ENCODE results near the gene SYN1.
A peak's percentile ranks its signal among the peaks of the same experiment; 100 is the strongest.

SYN1 gene

GRCh38 chrX:47577424-47577823 is 42.2 kb downstream of the SYN1 start:
- Histone ChIP-seq H4K5ac (ENCODE audit: low read length) (no peak overlapping the region), H3K9ac (ENCODE audit: low read length) (no peak overlapping the region), H2BK120ac (ENCODE audit: low read depth, low read length) (no peak overlapping the region), H3K27ac (ENCODE audit: low read depth, low read length) (no peak overlapping the region), H3K18ac (ENCODE audit: low read length) (no peak overlapping the region), H3K4me2 (ENCODE audit: low read length) (no peak overlapping the region), H3K79me2 (ENCODE audit: control insufficient read depth, insufficient read depth, low read length) (no peaks in the 10 kb centered on the region), H3K23ac (ENCODE audit: low read length) (no peak overlapping the region), H2AK5ac (ENCODE audit: low read length) (no peak overlapping the region), H2BK5ac (ENCODE audit: low read length) (no peak overlapping the region), H2BK15ac (replicated peaks; ENCODE audit: low read depth) (no peak overlapping the region), H3K79me1 (ENCODE audit: low read length) (no peaks in the 10 kb centered on the region), H3K4ac (ENCODE audit: low read depth, low read length) (no peak overlapping the region), H3K56ac (ENCODE audit: low read length) (no peak overlapping the region), H3K4me1 (ENCODE audit: control insufficient read depth, low read depth, low read length) (no peaks in the 10 kb centered on the region), H3K4me3 (ENCODE audit: low read length) (no peak overlapping the region), H3K36me3 (ENCODE audit: control insufficient read depth, insufficient read depth, low read length) (no peaks in the 10 kb centered on the region), H4K8ac (ENCODE audit: low read depth, low read length) (no peak overlapping the region), H3K27me3 (ENCODE audit: insufficient read depth, low read length, poor library complexity) (no peaks in the 10 kb centered on the region)
- WGBS (ENCODE audit: extremely low coverage, insufficient coverage, low lambda C conversion rate) = no CpG with 5 or more reads among the region's 9 CpGs
- DNase-seq = no peak

- H4K5ac ChIP-seq (ENCODE audit: low read length) = no peak overlapping the region
- no peak for DNase-seq
- no peak overlapping the region for H3K9ac ChIP-seq (ENCODE audit: low read length)
- no peak overlapping the region for H3K27ac ChIP-seq (ENCODE audit: low read depth, low read length)
- H4K8ac ChIP-seq (ENCODE audit: low read depth, low read length) = no peak overlapping the region
- H2BK15ac ChIP-seq (replicated peaks; ENCODE audit: low read depth) = no peak overlapping the region
- no peaks in the 10 kb centered on the region for H3K79me1 ChIP-seq (ENCODE audit: low read length)
- H3K23ac ChIP-seq (ENCODE audit: low read length) = no peak overlapping the region
- no peak overlapping the region for H3K4me3 ChIP-seq (ENCODE audit: low read length)
- H3K27me3 ChIP-seq (ENCODE audit: insufficient read depth, low read length, poor library complexity) = no peaks in the 10 kb centered on the region
- H2AK5ac ChIP-seq (ENCODE audit: low read length) = no peak overlapping the region
- H3K4ac ChIP-seq (ENCODE audit: low read depth, low read length) = no peak overlapping the region
- H3K79me2 ChIP-seq (ENCODE audit: control insufficient read depth, insufficient read depth, low read length) = no peaks in the 10 kb centered on the region
- no peak overlapping the region for H3K4me2 ChIP-seq (ENCODE audit: low read length)
- H3K18ac ChIP-seq (ENCODE audit: low read length) = no peak overlapping the region
- no peaks in the 10 kb centered on the region for H3K36me3 ChIP-seq (ENCODE audit: control insufficient read depth, insufficient read depth, low read length)
- H3K56ac ChIP-seq (ENCODE audit: low read length) = no peak overlapping the region
- WGBS (ENCODE audit: extremely low coverage, insufficient coverage, low lambda C conversion rate) = no CpG with 5 or more reads among the region's 20 CpGs
- no peak overlapping the region for H2BK120ac ChIP-seq (ENCODE audit: low read depth, low read length)
- H3K4me1 ChIP-seq (ENCODE audit: control insufficient read depth, low read depth, low read length) = no peaks in the 10 kb centered on the region
- no peak overlapping the region for H2BK5ac ChIP-seq (ENCODE audit: low read length)
Observed at GRCh38 chrX:47576021-47576898, 43.4 kb downstream of the SYN1 start.

GRCh38 chrX:47574547-47575301 is 44.9 kb downstream of the SYN1 start:
- H3K27me3 ChIP-seq (ENCODE audit: insufficient read depth, low read length, poor library complexity) = no peaks in the 10 kb centered on the region
- H3K56ac ChIP-seq (ENCODE audit: low read length) = peak overlapping the region; percentile 91
- H3K79me2 ChIP-seq (ENCODE audit: control insufficient read depth, insufficient read depth, low read length) = no peaks in the 10 kb centered on the region
- H4K8ac ChIP-seq (ENCODE audit: low read depth, low read length) = no peak overlapping the region
- H2BK120ac ChIP-seq (ENCODE audit: low read depth, low read length) = peak overlapping the region; percentile 56
- H3K79me1 ChIP-seq (ENCODE audit: low read length) = no peaks in the 10 kb centered on the region
- H3K23ac ChIP-seq (ENCODE audit: low read length) = no peak overlapping the region
- H3K4me1 ChIP-seq (ENCODE audit: control insufficient read depth, low read depth, low read length) = no peaks in the 10 kb centered on the region
- peaks cover 2% of the 10 kb centered on the region for H3K36me3 ChIP-seq (ENCODE audit: control insufficient read depth, insufficient read depth, low read length)
- peak overlapping the region; percentile 29 for H3K4me2 ChIP-seq (ENCODE audit: low read length)
- H3K27ac ChIP-seq (ENCODE audit: low read depth, low read length) = peak overlapping the region; percentile 98
- H4K5ac ChIP-seq (ENCODE audit: low read length) = no peak overlapping the region
- DNase-seq = peak; percentile 64
- H2AK5ac ChIP-seq (ENCODE audit: low read length) = no peak overlapping the region
- peak overlapping the region; percentile 78 for H3K9ac ChIP-seq (ENCODE audit: low read length)
- H3K4me3 ChIP-seq (ENCODE audit: low read length) = no peak overlapping the region
- no peak overlapping the region for H2BK5ac ChIP-seq (ENCODE audit: low read length)
- H3K18ac ChIP-seq (ENCODE audit: low read length) = peak overlapping the region; percentile 91
- peak overlapping the region; percentile 86 for H3K4ac ChIP-seq (ENCODE audit: low read depth, low read length)
- no CpG with 5 or more reads among the region's 27 CpGs for WGBS (ENCODE audit: extremely low coverage, insufficient coverage, low lambda C conversion rate)
- H2BK15ac ChIP-seq (replicated peaks; ENCODE audit: low read depth) = no peak overlapping the region

GRCh38 chrX:47574076-47574546 is 45.5 kb downstream of the SYN1 start:
- Histone ChIP-seq H2BK15ac (replicated peaks; ENCODE audit: low read depth) (no peak overlapping the region), H3K27me3 (ENCODE audit: insufficient read depth, low read length, poor library complexity) (no peaks in the 10 kb centered on the region), H3K9ac (ENCODE audit: low read length) (peak overlapping the region; percentile 78), H3K18ac (ENCODE audit: low read length) (peak overlapping the region; percentile 91), H3K27ac (ENCODE audit: low read depth, low read length) (peak overlapping the region; percentile 98), H3K4me2 (ENCODE audit: low read length) (peak overlapping the region; percentile 42), H3K36me3 (ENCODE audit: control insufficient read depth, insufficient read depth, low read length) (peaks cover 2% of the 10 kb centered on the region), H3K4ac (ENCODE audit: low read depth, low read length) (peak overlapping the region; percentile 86), H3K23ac (ENCODE audit: low read length) (no peak overlapping the region), H4K5ac (ENCODE audit: low read length) (no peak overlapping the region), H2BK120ac (ENCODE audit: low read depth, low read length) (peak overlapping the region; percentile 89), H3K79me2 (ENCODE audit: control insufficient read depth, insufficient read depth, low read length) (no peaks in the 10 kb centered on the region), H3K4me3 (ENCODE audit: low read length) (no peak overlapping the region), H4K8ac (ENCODE audit: low read depth, low read length) (peak overlapping the region; percentile 99), H2BK5ac (ENCODE audit: low read length) (peak overlapping the region; percentile 80), H3K4me1 (ENCODE audit: control insufficient read depth, low read depth, low read length) (no peaks in the 10 kb centered on the region), H3K56ac (ENCODE audit: low read length) (peak overlapping the region; percentile 91), H3K79me1 (ENCODE audit: low read length) (no peaks in the 10 kb centered on the region), H2AK5ac (ENCODE audit: low read length) (no peak overlapping the region)
- no peak for DNase-seq
- no CpG with 5 or more reads among the region's 41 CpGs for WGBS (ENCODE audit: extremely low coverage, insufficient coverage, low lambda C conversion rate)

- peak overlapping the region; percentile 78 for H3K9ac ChIP-seq (ENCODE audit: low read length)
- H2BK120ac ChIP-seq (ENCODE audit: low read depth, low read length) = peak overlapping the region; percentile 89
- H3K36me3 ChIP-seq (ENCODE audit: control insufficient read depth, insufficient read depth, low read length) = peaks cover 2% of the 10 kb centered on the region
- no peak overlapping the region for H3K4me3 ChIP-seq (ENCODE audit: low read length)
- H3K23ac ChIP-seq (ENCODE audit: low read length) = no peak overlapping the region
- DNase-seq = peak; percentile 93
- H3K18ac ChIP-seq (ENCODE audit: low read length) = peak overlapping the region; percentile 91
- H2AK5ac ChIP-seq (ENCODE audit: low read length) = no peak overlapping the region
- H2BK5ac ChIP-seq (ENCODE audit: low read length) = peak overlapping the region; percentile 80
- no peaks in the 10 kb centered on the region for H3K79me1 ChIP-seq (ENCODE audit: low read length)
- H3K79me2 ChIP-seq (ENCODE audit: control insufficient read depth, insufficient read depth, low read length) = no peaks in the 10 kb centered on the region
- H3K4me1 ChIP-seq (ENCODE audit: control insufficient read depth, low read depth, low read length) = no peaks in the 10 kb centered on the region
- H3K27me3 ChIP-seq (ENCODE audit: insufficient read depth, low read length, poor library complexity) = no peaks in the 10 kb centered on the region
- H3K56ac ChIP-seq (ENCODE audit: low read length) = peak overlapping the region; percentile 91
- peak overlapping the region; percentile 98 for H3K27ac ChIP-seq (ENCODE audit: low read depth, low read length)
- H2BK15ac ChIP-seq (replicated peaks; ENCODE audit: low read depth) = no peak overlapping the region
- no CpG with 5 or more reads among the region's 20 CpGs for WGBS (ENCODE audit: extremely low coverage, insufficient coverage, low lambda C conversion rate)
- H3K4me2 ChIP-seq (ENCODE audit: low read length) = peak overlapping the region; percentile 42
- H4K5ac ChIP-seq (ENCODE audit: low read length) = no peak overlapping the region
- H4K8ac ChIP-seq (ENCODE audit: low read depth, low read length) = peak overlapping the region; percentile 99
- H3K4ac ChIP-seq (ENCODE audit: low read depth, low read length) = peak overlapping the region; percentile 86
Observed at GRCh38 chrX:47573341-47574075, 46.1 kb downstream of the SYN1 start.

Data from mesendoderm (in vitro differentiated cells).